ENCODE measurements around the gene PPARGC1A.

PPARGC1A gene

DNA sequence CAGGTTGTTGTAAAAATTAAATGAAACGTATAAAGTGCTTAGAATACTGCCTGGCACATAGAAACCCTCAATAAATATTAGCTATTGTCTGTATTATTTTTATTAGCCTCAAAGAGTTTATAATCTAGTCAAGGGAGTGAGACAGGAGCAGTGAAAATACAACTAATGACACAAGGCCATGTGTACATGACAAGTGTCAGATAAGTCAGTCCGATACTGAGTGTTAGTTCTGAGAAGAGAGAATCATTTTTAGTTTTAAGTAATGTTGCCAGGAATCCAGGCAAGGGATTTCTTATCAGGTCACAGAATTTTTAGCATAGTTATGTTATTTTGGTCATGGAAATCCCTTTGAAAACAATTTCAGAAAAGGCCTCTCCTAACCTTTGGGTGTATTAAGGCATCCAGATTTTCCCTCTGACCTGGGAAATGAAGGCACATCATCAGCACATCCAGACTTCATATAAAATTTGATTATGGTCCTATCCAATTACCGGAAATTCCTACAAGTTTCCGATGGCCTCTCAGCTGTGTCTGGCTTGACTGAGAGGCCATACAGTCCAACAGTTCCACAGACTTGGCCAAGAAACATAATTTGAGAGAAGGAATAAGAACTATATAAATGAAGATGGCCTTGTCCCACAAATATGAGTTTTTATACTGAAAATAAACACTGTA is 35.7 kb downstream of the PPARGC1A start:
- H3K4me3 ChIP-seq (ENCODE audit: low read length) = no peak overlapping the region
- DNase-seq (ENCODE audit: low read depth) = no peak
- TF ChIP-seq, protein P1, sequence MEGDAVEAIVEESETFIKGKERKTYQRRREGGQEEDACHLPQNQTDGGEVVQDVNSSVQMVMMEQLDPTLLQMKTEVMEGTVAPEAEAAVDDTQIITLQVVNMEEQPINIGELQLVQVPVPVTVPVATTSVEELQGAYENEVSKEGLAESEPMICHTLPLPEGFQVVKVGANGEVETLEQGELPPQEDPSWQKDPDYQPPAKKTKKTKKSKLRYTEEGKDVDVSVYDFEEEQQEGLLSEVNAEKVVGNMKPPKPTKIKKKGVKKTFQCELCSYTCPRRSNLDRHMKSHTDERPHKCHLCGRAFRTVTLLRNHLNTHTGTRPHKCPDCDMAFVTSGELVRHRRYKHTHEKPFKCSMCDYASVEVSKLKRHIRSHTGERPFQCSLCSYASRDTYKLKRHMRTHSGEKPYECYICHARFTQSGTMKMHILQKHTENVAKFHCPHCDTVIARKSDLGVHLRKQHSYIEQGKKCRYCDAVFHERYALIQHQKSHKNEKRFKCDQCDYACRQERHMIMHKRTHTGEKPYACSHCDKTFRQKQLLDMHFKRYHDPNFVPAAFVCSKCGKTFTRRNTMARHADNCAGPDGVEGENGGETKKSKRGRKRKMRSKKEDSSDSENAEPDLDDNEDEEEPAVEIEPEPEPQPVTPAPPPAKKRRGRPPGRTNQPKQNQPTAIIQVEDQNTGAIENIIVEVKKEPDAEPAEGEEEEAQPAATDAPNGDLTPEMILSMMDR (conservative IDR thresholded peaks at IDR 0.05; ENCODE audit: low read depth, low read length) = no peak

DNA sequence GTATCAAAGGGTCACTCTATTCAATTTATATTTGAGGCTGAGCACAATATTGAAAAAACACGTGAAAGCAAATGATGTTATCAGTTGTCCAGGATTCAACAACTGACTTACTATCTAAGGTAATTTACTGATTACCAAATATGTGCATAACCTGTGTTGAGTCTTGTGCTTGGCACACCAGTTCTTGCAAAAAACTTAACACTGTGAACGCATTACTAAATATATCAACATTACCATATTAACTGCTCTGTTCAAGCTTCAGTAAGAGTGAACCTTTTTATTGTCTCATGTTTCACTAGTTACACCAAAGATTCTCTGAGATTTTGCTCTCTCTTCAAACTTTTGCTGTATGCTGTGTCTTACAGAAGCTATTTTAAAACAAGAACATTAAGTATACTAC is 38.4 kb downstream of the PPARGC1A start:
- TF ChIP-seq, protein P1 (conservative IDR thresholded peaks at IDR 0.05; ENCODE audit: low read depth, low read length) = no peak
- DNase-seq (ENCODE audit: low read depth) = no peak
- no peak overlapping the region for H3K4me3 ChIP-seq (ENCODE audit: low read length)

DNA sequence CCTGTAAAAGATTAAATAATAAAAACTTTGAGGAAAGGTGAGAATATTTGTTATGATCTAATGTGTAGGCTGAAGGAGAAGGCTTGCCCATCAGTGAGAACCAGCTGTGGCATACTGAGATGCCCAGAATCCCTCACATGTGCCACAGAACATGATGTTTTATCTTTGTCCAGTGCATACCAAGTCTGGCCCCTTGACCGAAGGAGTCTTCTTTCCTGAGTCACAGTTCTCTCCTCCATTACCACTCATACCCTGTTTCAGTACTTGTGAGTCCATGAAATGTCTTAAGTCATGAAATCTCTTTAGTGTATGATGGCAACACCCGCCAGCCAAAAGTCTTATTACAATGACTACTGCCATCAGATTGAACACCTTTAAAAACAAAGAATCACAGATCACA is 42.7 kb downstream of the PPARGC1A start:
- TF ChIP-seq, protein P1 (conservative IDR thresholded peaks at IDR 0.05; ENCODE audit: low read depth, low read length) = no peak

DNA sequence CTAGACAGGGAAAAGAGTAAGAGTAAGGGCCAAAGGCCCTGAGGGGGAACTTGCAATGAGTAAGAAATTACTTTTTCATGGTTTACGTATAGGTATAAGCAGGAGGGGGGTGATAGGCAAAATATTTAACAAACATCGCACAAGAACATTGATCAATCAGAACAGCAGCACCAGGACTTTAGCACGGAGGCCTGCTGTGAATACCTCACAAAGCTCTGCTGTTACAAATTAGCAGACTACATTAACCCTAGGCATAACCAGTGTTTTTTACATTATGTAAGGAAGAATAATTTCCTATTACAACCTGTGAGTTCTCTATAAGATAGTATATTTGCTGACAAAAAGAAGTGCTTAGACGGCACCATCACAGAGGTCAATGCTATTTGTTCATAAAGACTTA is 44.9 kb downstream of the PPARGC1A start:
- TF ChIP-seq, protein P1 (conservative IDR thresholded peaks at IDR 0.05; ENCODE audit: low read depth, low read length) = no peak
- no peak for DNase-seq (ENCODE audit: low read depth)
- H3K4me3 ChIP-seq (ENCODE audit: low read length) = no peak overlapping the region

More for the DNA sequence above, 42.7 kb downstream of the PPARGC1A start:
- no peak for DNase-seq (ENCODE audit: low read depth)
- no peak overlapping the region for H3K4me3 ChIP-seq (ENCODE audit: low read length)

DNA sequence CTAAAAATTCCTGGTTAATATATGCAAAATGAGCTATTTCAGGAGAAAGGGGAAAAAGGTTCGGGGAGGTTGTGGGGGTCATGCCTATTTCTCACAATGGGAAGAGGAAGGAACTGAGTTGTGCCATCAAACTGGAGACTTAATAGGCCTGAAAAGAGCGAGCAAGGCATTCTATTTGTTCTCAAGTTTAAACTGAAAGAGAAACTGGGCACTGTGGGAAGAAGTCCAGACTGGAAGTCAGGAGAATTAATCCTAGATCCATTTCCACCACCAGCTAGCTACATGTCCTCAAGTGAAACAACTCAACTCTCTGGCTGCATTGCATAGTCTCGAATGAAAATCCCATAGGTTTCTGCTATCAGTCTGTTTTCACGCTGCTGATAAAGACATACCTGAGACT is 50.6 kb downstream of the PPARGC1A start:
- TF ChIP-seq, protein P1 (conservative IDR thresholded peaks at IDR 0.05; ENCODE audit: low read depth, low read length) = no peak
- DNase-seq (ENCODE audit: low read depth) = no peak

DNA sequence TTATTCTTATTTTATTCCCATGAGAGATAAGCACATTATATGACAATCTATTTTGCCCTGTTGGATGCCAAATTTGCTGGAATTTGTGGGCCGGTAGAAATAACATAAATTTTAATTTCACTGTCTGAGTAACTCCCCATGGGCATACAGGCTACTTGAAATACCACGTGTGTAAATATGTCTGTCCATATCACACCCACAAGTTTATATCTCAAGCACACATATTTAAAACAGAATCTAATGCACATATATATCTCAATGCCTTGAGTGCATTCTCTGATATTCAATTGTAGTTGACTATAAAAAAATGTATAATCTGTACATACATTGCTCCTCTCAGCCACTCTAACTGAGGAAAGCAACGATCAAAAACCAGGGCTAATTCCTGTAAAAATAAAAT is 51.2 kb downstream of the PPARGC1A start:
- no peak for DNase-seq (ENCODE audit: low read depth)
- no peak overlapping the region for H3K4me3 ChIP-seq (ENCODE audit: low read length)
- TF ChIP-seq, protein P1 (conservative IDR thresholded peaks at IDR 0.05; ENCODE audit: low read depth, low read length) = no peak

More for the DNA sequence above, 50.6 kb downstream of the PPARGC1A start:
- no peak overlapping the region for H3K4me3 ChIP-seq (ENCODE audit: low read length)

DNA sequence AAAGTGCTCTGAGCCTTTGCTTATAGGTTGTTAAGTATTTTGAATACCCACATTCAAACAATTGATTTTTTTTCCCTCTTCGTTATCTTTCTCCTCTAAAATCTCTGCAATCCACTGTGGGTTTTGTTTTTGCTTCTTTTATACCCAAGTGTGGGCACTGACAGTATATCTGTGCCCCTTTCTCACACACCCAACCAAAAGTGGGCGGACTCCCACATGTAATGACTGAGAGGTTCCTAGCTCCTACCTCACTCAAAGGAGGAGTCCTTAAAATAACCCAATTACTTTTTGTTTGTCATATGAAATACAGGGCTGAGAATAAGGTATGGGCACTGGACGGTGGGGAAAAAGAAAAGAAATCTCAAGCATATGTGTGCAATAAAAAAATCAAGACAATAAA is 51.7 kb downstream of the PPARGC1A start:
- no peak for DNase-seq (ENCODE audit: low read depth)
- no peak overlapping the region for H3K4me3 ChIP-seq (ENCODE audit: low read length)
- TF ChIP-seq, protein P1 (conservative IDR thresholded peaks at IDR 0.05; ENCODE audit: low read depth, low read length) = no peak

Data from retinal pigment epithelial cell (primary cell).